Tibial artery (tissue), 4 donors: ENCODE results near the gene CCL4.

ENCODE experiments used
- DNase-seq, 2 donors: peaks; one replicate each; pipeline ENCODE4 v3.0.0-alpha.2; 2019
- H3K27ac ChIP-seq, 2 donors: fragments of 200-600 bp; sonication (generic) in 1 of 2; 1 replicate in 1 of 2; 2 replicates in 1 of 2; pipeline ENCODE4 v1.5.1; 2018 to 2019; ENCODE audit warnings: mild to moderate bottlenecking in 1 of 2
- H3K27me3 ChIP-seq, 2 donors: fragments of 200-600 bp; sonication (generic) in 1 of 2; one replicate each; pipeline versions ENCODE4 v1.5.1 to v1.6.0; 2016 to 2019
- H3K36me3 ChIP-seq, 3 donors: fragments of 200-600 bp; sonication (generic) in 2 of 3; one replicate each; pipeline ENCODE4 v1.5.1; 2016 to 2019; ENCODE audit warnings: mild to moderate bottlenecking in 2 of 3
- H3K4me1 ChIP-seq, 4 donors: fragments of 200-600 bp; sonication (generic) in 2 of 4; 1 replicate in 3 of 4; 2 replicates in 1 of 4; pipeline ENCODE4 v1.5.1; 2016 to 2019
- H3K4me3 ChIP-seq, 2 donors: fragments of 200-600 bp; sonication (generic) in 1 of 2; 1 replicate in 1 of 2; 2 replicates in 1 of 2; pipeline ENCODE4 v1.5.1; 2018 to 2019; ENCODE audit warnings: mild to moderate bottlenecking in 2 of 2
- H3K9me3 ChIP-seq, 3 donors: fragments of 200-600 bp; sonication (generic) in 1 of 3; one replicate each; pipeline ENCODE4 v1.5.1; 2016 to 2019
- CTCF ChIP-seq, 2 experiments: fragments of 200-600 bp in 1 of 2; fragments of 450-650 bp in 1 of 2; IDR thresholded peaks; one replicate each; pipeline ENCODE4 v1.5.1; 2017 to 2019; ENCODE audit warnings: antibody characterized with exemption in 2 of 2, mild to moderate bottlenecking in 1 of 2, moderate library complexity in 1 of 2
- intact Hi-C: fragments of 100-400 bp; cut with DNase I; formaldehyde crosslinking; loops from one replicate; pipeline ENCODE4 v1.15.0; 2023; ENCODE audit warnings: low total_unique reads

The CCL4 gene

GRCh38 chr17:36148559-36149295 lies 45.1 kb downstream of the CCL4 start:
- peak; percentile 79 to 80 for DNase-seq
- peak; percentile 99 to 100 for TF ChIP-seq CTCF (IDR thresholded peaks at IDR 0.05)
- Histone ChIP-seq H3K9me3 (no peaks in the 10 kb centered on the region), H3K27ac (peak overlapping the region; percentile 16 to 44), H3K4me1 (peaks cover 0 to 14% (median 10%) of the 10 kb centered on the region in 4 donors), H3K27me3 (peaks cover 0 to 7% of the 10 kb centered on the region in 2 donors), H3K4me3 (peak overlapping the region in 1 of 2 donors; percentile 21), H3K36me3 (no peaks in the 10 kb centered on the region)
- intact Hi-C loops: loop anchor here (10.0 kb wide), 1 partner anchor 184 kb away; no protein-coding TSS in a partner anchor

GRCh38 chr17:36149296-36149820 lies 45.7 kb downstream of the CCL4 start:
- peak overlapping the region in 1 of 2 donors; percentile 21 for H3K4me3 ChIP-seq
- H3K27me3 ChIP-seq: peaks cover 0 to 14% of the 10 kb centered on the region in 2 donors
- no peak for TF ChIP-seq CTCF (IDR thresholded peaks at IDR 0.05)
- intact Hi-C loops: loop anchor here (10.0 kb wide), 1 partner anchor 185 kb away; no protein-coding TSS in a partner anchor
- DNase-seq: peak; percentile 74 to 84
- no peaks in the 10 kb centered on the region for H3K36me3 ChIP-seq
- H3K4me1 ChIP-seq: peaks cover 0 to 14% (median 10%) of the 10 kb centered on the region in 4 donors
- H3K9me3 ChIP-seq: no peaks in the 10 kb centered on the region
- peak overlapping the region; percentile 16 to 44 for H3K27ac ChIP-seq

- Histone ChIP-seq H3K4me1 (peaks cover 0 to 14% (median 10%) of the 10 kb centered on the region in 4 donors), H3K36me3 (no peaks in the 10 kb centered on the region), H3K27me3 (peaks cover 0 to 21% of the 10 kb centered on the region in 2 donors), H3K27ac (no peak overlapping the region), H3K4me3 (no peak overlapping the region), H3K9me3 (no peaks in the 10 kb centered on the region)
- intact Hi-C loops: no loop called here
- DNase-seq: no peak
- TF ChIP-seq CTCF (IDR thresholded peaks at IDR 0.05): no peak
Observed at GRCh38 chr17:36151891-36152638, 48.4 kb downstream of the CCL4 start.

- no peak overlapping the region for H3K4me3 ChIP-seq
- no peak for TF ChIP-seq CTCF (IDR thresholded peaks at IDR 0.05)
- H3K4me1 ChIP-seq: peaks cover 0 to 14% (median 10%) of the 10 kb centered on the region in 4 donors
- DNase-seq: no peak
- H3K36me3 ChIP-seq: no peaks in the 10 kb centered on the region
- H3K27me3 ChIP-seq: peaks cover 0 to 21% of the 10 kb centered on the region in 2 donors
- intact Hi-C loops: no loop called here
- H3K9me3 ChIP-seq: no peaks in the 10 kb centered on the region
- no peak overlapping the region for H3K27ac ChIP-seq
Observed at GRCh38 chr17:36152639-36153120, 49.1 kb downstream of the CCL4 start.

- intact Hi-C loops: no loop called here
- no peak for TF ChIP-seq CTCF (IDR thresholded peaks at IDR 0.05)
- Histone ChIP-seq H3K4me3 (no peak overlapping the region), H3K4me1 (peaks cover 0 to 10% (median 8%) of the 10 kb centered on the region in 4 donors), H3K27ac (no peak overlapping the region), H3K9me3 (no peaks in the 10 kb centered on the region), H3K36me3 (no peaks in the 10 kb centered on the region), H3K27me3 (peaks cover 0 to 21% of the 10 kb centered on the region in 2 donors)
- DNase-seq: no peak
Observed at GRCh38 chr17:36153895-36154610, 50.4 kb downstream of the CCL4 start.
